HG02885 (cell line): Measurements from ENCODE around the gene HLF.
A peak's percentile ranks its signal among the peaks of the same experiment; 100 is the strongest.

Experiments
- ATAC-seq: cut with Tn5 transposase; IDR thresholded peaks from one replicate; pipeline ENCODE4 v1.9.1; 2021; ENCODE audit warnings: mild to moderate bottlenecking; ENCODE audit not compliant: unreplicated experiment, poor library complexity

The HLF gene

GRCh38 chr17:55345132-55345531 lies 80.4 kb downstream of the HLF start:
- no peak for ATAC-seq

GRCh38 chr17:55346658-55347057 lies 81.9 kb downstream of the HLF start:
- no peak for ATAC-seq

GRCh38 chr17:55347341-55347740 lies 82.6 kb downstream of the HLF start:
- no peak for ATAC-seq

- peak; percentile 74 for ATAC-seq
These were observed 84.1 kb downstream of the HLF start for GRCh38 chr17:55348749-55349354.

GRCh38 chr17:55350825-55351205 lies 86.1 kb downstream of the HLF start:
- no peak for ATAC-seq

GRCh38 chr17:55351226-55351625 lies 86.5 kb downstream of the HLF start:
- no peak for ATAC-seq

GRCh38 chr17:55354010-55354409 lies 89.2 kb downstream of the HLF start:
- no peak for ATAC-seq

- no peak for ATAC-seq
These were observed 90.2 kb downstream of the HLF start for GRCh38 chr17:55354941-55355340.

- ATAC-seq = peak; percentile 96
These were observed 91.9 kb downstream of the HLF start for GRCh38 chr17:55356434-55357328.

- no peak for ATAC-seq
These were observed 96.2 kb downstream of the HLF start for GRCh38 chr17:55360971-55361370.

- ATAC-seq = no peak
These were observed 98.3 kb downstream of the HLF start for GRCh38 chr17:55363033-55363432.

- ATAC-seq = no peak
These were observed 101.3 kb downstream of the HLF start for GRCh38 chr17:55366020-55366481.

GRCh38 chr17:55368706-55369105 lies 103.9 kb downstream of the HLF start:
- no peak for ATAC-seq
